Measurements from ENCODE around the gene NIN.

The NIN gene

GRCh38 chr14:50792634-50793068 is 38.3 kb downstream of the NIN start:
- Histone ChIP-seq H3K9me3 (ENCODE audit: low read length) (no peaks in the 10 kb centered on the region), H3K4me2 (ENCODE audit: low read length) (peak overlapping the region; percentile 91), H3K36me3 (ENCODE audit: insufficient read depth, low read length) (peaks cover 44% of the 10 kb centered on the region), H2AFZ (ENCODE audit: low read length) (no peak overlapping the region), H3K79me2 (ENCODE audit: insufficient read depth, low read length) (peaks cover 25% of the 10 kb centered on the region; the same call in 1 of the 2 replicates), H3K27ac (ENCODE audit: low read depth, low read length, poor library complexity, severe bottlenecking) (peak overlapping the region; percentile 96), H3F3A (ENCODE audit: insufficient read depth, low read length) (peaks cover 13% of the 10 kb centered on the region; the same call in 1 of the 2 replicates), H3K4me3 (ENCODE audit: low read depth, low read length, poor library complexity, severe bottlenecking) (peak overlapping the region; percentile 60), H3K9me2 (ENCODE audit: low read depth, low read length) (no peaks in the 10 kb centered on the region), H3K27me3 (ENCODE audit: insufficient read depth, low read length) (no peaks in the 10 kb centered on the region), H3K4me1 (ENCODE audit: insufficient read depth, low read length, severe bottlenecking) (peaks cover 99% of the 10 kb centered on the region), H4K20me1 (ENCODE audit: insufficient read depth, low read length) (no peaks in the 10 kb centered on the region), H3K9ac (ENCODE audit: low read length) (peak overlapping the region; percentile 68)
- TF ChIP-seq EZH2 (IDR thresholded peaks at IDR 0.05; ENCODE audit: borderline replicate concordance, low read length) (no peak), CTCF (IDR thresholded peaks at IDR 0.05; ENCODE audit: low read length) (no peak)

GRCh38 chr14:50792051-50792477 is 38.9 kb downstream of the NIN start:
- no peaks in the 10 kb centered on the region for H3K9me2 ChIP-seq (ENCODE audit: low read depth, low read length)
- H3F3A ChIP-seq (ENCODE audit: insufficient read depth, low read length): peaks cover 16% of the 10 kb centered on the region; the same call in 1 of the 2 replicates
- H3K4me2 ChIP-seq (ENCODE audit: low read length): peak overlapping the region; percentile 91
- peaks cover 40% of the 10 kb centered on the region for H3K36me3 ChIP-seq (ENCODE audit: insufficient read depth, low read length)
- no peak overlapping the region for H2AFZ ChIP-seq (ENCODE audit: low read length)
- H3K27me3 ChIP-seq (ENCODE audit: insufficient read depth, low read length): no peaks in the 10 kb centered on the region
- H3K79me2 ChIP-seq (ENCODE audit: insufficient read depth, low read length): peaks cover 25% of the 10 kb centered on the region; the same call in 1 of the 2 replicates
- H3K9me3 ChIP-seq (ENCODE audit: low read length): no peaks in the 10 kb centered on the region
- H3K4me1 ChIP-seq (ENCODE audit: insufficient read depth, low read length, severe bottlenecking): peaks cover 100% of the 10 kb centered on the region
- TF ChIP-seq CTCF (IDR thresholded peaks at IDR 0.05; ENCODE audit: low read length): no peak
- peak overlapping the region; percentile 60 for H3K4me3 ChIP-seq (ENCODE audit: low read depth, low read length, poor library complexity, severe bottlenecking)
- H4K20me1 ChIP-seq (ENCODE audit: insufficient read depth, low read length): no peaks in the 10 kb centered on the region
- H3K27ac ChIP-seq (ENCODE audit: low read depth, low read length, poor library complexity, severe bottlenecking): peak overlapping the region; percentile 96
- peak overlapping the region; percentile 68 for H3K9ac ChIP-seq (ENCODE audit: low read length)

DNA sequence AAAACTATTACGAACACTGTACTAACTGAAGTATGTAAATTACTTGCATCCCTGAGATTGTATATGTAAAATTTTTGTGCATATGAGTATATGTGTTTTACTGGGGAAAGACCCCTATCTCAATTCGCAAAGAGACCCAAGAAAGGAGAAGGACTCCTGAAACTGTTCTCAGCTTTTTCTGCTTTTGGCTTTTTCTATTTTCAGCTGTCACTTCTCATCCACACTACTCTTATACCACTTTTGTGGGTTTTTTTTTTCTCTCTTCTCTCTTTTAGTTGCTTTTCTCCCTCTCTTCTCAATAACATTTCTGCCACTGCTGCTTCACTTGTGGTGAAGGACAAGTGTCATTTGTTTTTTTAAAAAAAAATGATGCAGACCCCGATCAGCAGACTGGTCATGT is 39.8 kb downstream of the NIN start:
- Histone ChIP-seq H3K36me3 (ENCODE audit: insufficient read depth, low read length) (peaks cover 36% of the 10 kb centered on the region), H3K9me2 (ENCODE audit: low read depth, low read length) (no peaks in the 10 kb centered on the region), H4K20me1 (ENCODE audit: insufficient read depth, low read length) (no peaks in the 10 kb centered on the region), H3K27ac (ENCODE audit: low read depth, low read length, poor library complexity, severe bottlenecking) (peak overlapping the region; percentile 96), H3K4me1 (ENCODE audit: insufficient read depth, low read length, severe bottlenecking) (peaks cover 100% of the 10 kb centered on the region), H3K79me2 (ENCODE audit: insufficient read depth, low read length) (peaks cover 19% of the 10 kb centered on the region; the same call in 1 of the 2 replicates), H3K4me2 (ENCODE audit: low read length) (peak overlapping the region; percentile 91), H3K9me3 (ENCODE audit: low read length) (no peaks in the 10 kb centered on the region), H3K9ac (ENCODE audit: low read length) (peak overlapping the region; percentile 68), H3F3A (ENCODE audit: insufficient read depth, low read length) (peaks cover 18% of the 10 kb centered on the region; the same call in 1 of the 2 replicates), H3K4me3 (ENCODE audit: low read depth, low read length, poor library complexity, severe bottlenecking) (peak overlapping the region; percentile 60), H3K27me3 (ENCODE audit: insufficient read depth, low read length) (no peaks in the 10 kb centered on the region), H2AFZ (ENCODE audit: low read length) (no peak overlapping the region)
- no peak for TF ChIP-seq EZH2 (IDR thresholded peaks at IDR 0.05; ENCODE audit: borderline replicate concordance, low read length)
- TF ChIP-seq CTCF (IDR thresholded peaks at IDR 0.05; ENCODE audit: low read length): no peak

Measured in OCI-LY1 (cell line).